Measurements from ENCODE around the gene CACNA1C. TPM values are rescaled to one million over a fixed set of nuclear protein-coding genes. Genes with fewer than 3 reads are reported as not detected.

Gene CACNA1C
- total and polyA plus RNA-seq, 2 of the 4 experiments (the other 2 are of a cell fraction): 1.6 to 2.6 TPM

GRCh38 chr12:2646341-2646740, 593.6 kb downstream of the CACNA1C start:
- Histone ChIP-seq H3K4me3 (ENCODE audit: insufficient read depth, low read depth, low read length) (no peak overlapping the region), H4K20me1 (ENCODE audit: insufficient read depth, low read length) (no peaks in the 10 kb centered on the region), H3K9me3 (ENCODE audit: control insufficient read depth, insufficient read depth, low read length) (no peaks in the 10 kb centered on the region), H4K91ac (ENCODE audit: insufficient read depth, low read depth, low read length) (no peak overlapping the region), H2BK20ac (ENCODE audit: low read depth, low read length) (no peak overlapping the region), H3K56ac (ENCODE audit: extremely low read depth, insufficient read depth, low read length) (no peak overlapping the region), H3K9me1 (ENCODE audit: insufficient read depth, low read length) (peaks cover 10% of the 10 kb centered on the region), H2AK9ac (replicated peaks; ENCODE audit: low read depth, low read length, poor library complexity) (no peak overlapping the region), H2BK15ac (ENCODE audit: low read depth, low read length) (no peak overlapping the region), H2AFZ (replicated peaks; ENCODE audit: low read length, poor library complexity) (no peak overlapping the region), H3K27ac (ENCODE audit: insufficient read depth, low read length) (no peak overlapping the region), H2BK5ac (ENCODE audit: low read depth, low read length, poor library complexity, severe bottlenecking) (no peak overlapping the region), H3K27me3 (ENCODE audit: control insufficient read depth, insufficient read depth, low read length) (no peaks in the 10 kb centered on the region), H2AK5ac (ENCODE audit: low read depth, low read length) (no peak overlapping the region), H4K5ac (ENCODE audit: low read depth, low read length) (no peak overlapping the region), H3K4ac (ENCODE audit: low read depth, low read length) (no peak overlapping the region), H3K18ac (ENCODE audit: low read depth, low read length) (no peak overlapping the region), H3K23ac (ENCODE audit: low read depth, low read length) (no peak overlapping the region), H4K8ac (ENCODE audit: low read depth in 2 of 2, low read length in 2 of 2) (no peak overlapping the region), H3K4me2 (ENCODE audit: low read depth, low read length) (no peak overlapping the region), H3K79me1 (ENCODE audit: low read depth in 1 of 2, low read length in 2 of 2) (no peaks in the 10 kb centered on the region), H3K14ac (replicated peaks; ENCODE audit: low read depth, low read length) (no peak overlapping the region), H3K36me3 (ENCODE audit: control insufficient read depth, insufficient read depth, low read length) (no peaks in the 10 kb centered on the region), H3K4me1 (ENCODE audit: control insufficient read depth, insufficient read depth, low read length) (no peaks in the 10 kb centered on the region; the same call in 1 of the 2 replicates), H3K9ac (ENCODE audit: low read depth, low read length) (no peak overlapping the region), H2BK120ac (ENCODE audit: low read depth, low read length) (no peak overlapping the region)
- in situ Hi-C loops (cut with MboI; ENCODE audit: low sequenced_read_pairs) (no loop called here), intact Hi-C loops (cut with micrococcal nuclease) (no loop called here), dilution Hi-C loops (cut with HindIII; ENCODE audit: low sequenced_read_pairs, unreplicated experiment) (no loop called here)
- BruUV-seq (replicated peaks): no TSS peak
- ChIA-PET POLR2A (ENCODE audit: unreplicated experiment) (no interaction called here), CTCF (interaction anchor here (0.6 kb wide), 1 partner anchor 49 kb away, joined by 3 read pairs; no protein-coding TSS in a partner anchor)
- DNase-seq (no peak), ATAC-seq (ENCODE audit: low read depth) (no peak)
- WGBS, 2 experiments (ENCODE audit: extremely low coverage in 2 of 2, insufficient read length in 1 of 2): no CpG with 5 or more reads among the region's 2 CpGs
- no peak for TF ChIP-seq CHD1 (IDR thresholded peaks at IDR 0.05; ENCODE audit: low read depth, low read length)
- no peak for TF ChIP-seq MAZ (IDR thresholded peaks at IDR 0.05; ENCODE audit: borderline replicate concordance, low read depth, low read length)
- no peak for TF ChIP-seq BHLHE40 (IDR thresholded peaks at IDR 0.05; ENCODE audit: low read depth, low read length)
- no peak for TF ChIP-seq NFE2L2 (IDR thresholded peaks at IDR 0.05; ENCODE audit: low read depth, low read length)
- TF ChIP-seq SMC3 (IDR thresholded peaks at IDR 0.05; ENCODE audit: low read depth, low read length): no peak
- TF ChIP-seq ELK1 (IDR thresholded peaks at IDR 0.05; ENCODE audit: borderline replicate concordance, low read depth, low read length): no peak
- no peak for TF ChIP-seq FOS (IDR thresholded peaks at IDR 0.05; ENCODE audit: low read depth, low read length)
- TF ChIP-seq USF2 (IDR thresholded peaks at IDR 0.05; ENCODE audit: low read depth, low read length): no peak
- TF ChIP-seq MXI1 (IDR thresholded peaks at IDR 0.05; ENCODE audit: borderline replicate concordance, low read depth, low read length): no peak
- TF ChIP-seq MAFK (IDR thresholded peaks at IDR 0.05; ENCODE audit: low read depth, low read length): no peak
- TF ChIP-seq POLR2A (IDR thresholded peaks at IDR 0.05; ENCODE audit: low read depth, low read length): no peak
- no peak for TF ChIP-seq RAD21 (IDR thresholded peaks at IDR 0.05; ENCODE audit: low read length)

All from IMR-90 (cell line).